Measurements from ENCODE around the gene TEX2. TPM values are rescaled to one million over a fixed set of nuclear protein-coding genes. Genes with fewer than 3 reads are reported as not detected.

Gene TEX2
- total and polyA plus RNA-seq, 2 donors (not counting 1 experiment from before 2014, with no cell fraction given), result 4.0 to 7.6 TPM

DNA sequence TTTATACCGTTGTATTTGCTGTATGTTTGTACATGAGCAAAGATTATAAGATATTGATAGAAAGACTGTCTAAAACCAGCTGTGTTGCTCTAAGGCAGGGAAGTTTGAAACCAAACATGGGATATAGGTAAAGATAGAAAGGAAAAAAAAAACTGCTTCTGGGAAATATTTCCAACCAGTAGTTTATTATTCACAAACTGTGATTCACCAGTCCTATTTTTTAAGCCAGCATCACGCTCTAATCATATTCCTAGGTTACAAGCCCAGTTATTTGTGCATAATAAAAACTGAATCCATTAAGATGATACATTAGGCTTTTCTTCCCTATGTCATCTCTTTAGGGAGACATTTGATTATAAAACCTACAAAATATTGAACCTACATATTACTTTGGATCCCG, 137.1 kb downstream of the TEX2 start:
- Mint-ChIP-seq H3K9me3 (ENCODE audit: insufficient read depth) (no peaks in the 10 kb centered on the region), H3K27ac (no peak overlapping the region), H3K27me3 (no peaks in the 10 kb centered on the region), H3K4me3 (no peak overlapping the region), H3K4me1 (peaks cover 22% of the 10 kb centered on the region)
- Histone ChIP-seq H3K4me3 (ENCODE audit: control extremely low read depth in 1 of 5, extremely low read depth in 1 of 5, insufficient read depth in 1 of 5, low read depth in 2 of 5, low read length in 4 of 5) (no peak overlapping the region), H2AFZ (ENCODE audit: insufficient read depth, low read depth, low read length, poor library complexity, severe bottlenecking) (no peak overlapping the region), H3K4me1 (ENCODE audit: control insufficient read depth in 2 of 2, insufficient read depth in 2 of 2, low read length in 2 of 2) (peaks cover 15 to 19% of the 10 kb centered on the region in 2 donors), H3K36me3 (replicated peaks in 1 of 2; ENCODE audit: control extremely low read depth in 1 of 2, control insufficient read depth in 1 of 2, extremely low read depth in 1 of 2, insufficient read depth in 2 of 2, low read length in 1 of 2) (no peaks in the 10 kb centered on the region), H3K9me3 (ENCODE audit: control extremely low read depth in 1 of 3, control insufficient read depth in 2 of 3, insufficient read depth in 1 of 3, low read length in 2 of 3) (no peaks in the 10 kb centered on the region), H3K4me2 (replicated peaks; ENCODE audit: low read depth, low read length, poor library complexity, severe bottlenecking) (no peak overlapping the region), H4K20me1 (ENCODE audit: control insufficient read depth, insufficient read depth, low read length, poor library complexity, severe bottlenecking) (no peaks in the 10 kb centered on the region), H3K27me3 (replicated peaks in 1 of 4; ENCODE audit: control extremely low read depth in 1 of 4, control insufficient read depth in 3 of 4, insufficient read depth in 4 of 4, low read length in 3 of 4) (no peaks in the 10 kb centered on the region), H3K79me2 (ENCODE audit: control insufficient read depth, insufficient read depth, low read length) (peaks cover 32% of the 10 kb centered on the region), H3K9ac (ENCODE audit: low read length) (no peak overlapping the region), H3K27ac (ENCODE audit: low read length in 2 of 2) (no peak overlapping the region)
- POLR2A ChIA-PET, result no interaction called here
- DNase-seq, result no peak
- CTCF ChIA-PET, result interaction anchor here (0.9 to 16.3 kb wide), 3 partner anchors 8 to 97 kb away, joined by 3 to 655 read pairs (median 8); no protein-coding TSS in a partner anchor
- TF ChIP-seq, protein P1, sequence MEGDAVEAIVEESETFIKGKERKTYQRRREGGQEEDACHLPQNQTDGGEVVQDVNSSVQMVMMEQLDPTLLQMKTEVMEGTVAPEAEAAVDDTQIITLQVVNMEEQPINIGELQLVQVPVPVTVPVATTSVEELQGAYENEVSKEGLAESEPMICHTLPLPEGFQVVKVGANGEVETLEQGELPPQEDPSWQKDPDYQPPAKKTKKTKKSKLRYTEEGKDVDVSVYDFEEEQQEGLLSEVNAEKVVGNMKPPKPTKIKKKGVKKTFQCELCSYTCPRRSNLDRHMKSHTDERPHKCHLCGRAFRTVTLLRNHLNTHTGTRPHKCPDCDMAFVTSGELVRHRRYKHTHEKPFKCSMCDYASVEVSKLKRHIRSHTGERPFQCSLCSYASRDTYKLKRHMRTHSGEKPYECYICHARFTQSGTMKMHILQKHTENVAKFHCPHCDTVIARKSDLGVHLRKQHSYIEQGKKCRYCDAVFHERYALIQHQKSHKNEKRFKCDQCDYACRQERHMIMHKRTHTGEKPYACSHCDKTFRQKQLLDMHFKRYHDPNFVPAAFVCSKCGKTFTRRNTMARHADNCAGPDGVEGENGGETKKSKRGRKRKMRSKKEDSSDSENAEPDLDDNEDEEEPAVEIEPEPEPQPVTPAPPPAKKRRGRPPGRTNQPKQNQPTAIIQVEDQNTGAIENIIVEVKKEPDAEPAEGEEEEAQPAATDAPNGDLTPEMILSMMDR (IDR thresholded peaks at IDR 0.05), result no peak
- TF ChIP-seq EZH2 (IDR thresholded peaks at IDR 0.05; ENCODE audit: borderline replicate concordance, insufficient read depth, low read depth, low read length, poor library complexity, severe bottlenecking), result no peak
- 100% methylated on average over 2 of the region's 3 CpGs for WGBS (ENCODE audit: insufficient coverage)
- no peak for ATAC-seq (ENCODE audit: low read depth)
- intact Hi-C loops (cut with micrococcal nuclease), result no loop called here

GRCh38 chr17:64124609-64125008, 138.5 kb downstream of the TEX2 start:
- H3K27me3 Mint-ChIP-seq, result no peaks in the 10 kb centered on the region
- Histone ChIP-seq H4K20me1 (ENCODE audit: control insufficient read depth, insufficient read depth, low read length, poor library complexity, severe bottlenecking) (no peaks in the 10 kb centered on the region), H3K27ac (ENCODE audit: low read length in 2 of 2) (no peak overlapping the region), H3K4me3 (ENCODE audit: control extremely low read depth in 1 of 5, extremely low read depth in 1 of 5, insufficient read depth in 1 of 5, low read depth in 2 of 5, low read length in 4 of 5) (no peak overlapping the region), H3K79me2 (ENCODE audit: control insufficient read depth, insufficient read depth, low read length) (peaks cover 32% of the 10 kb centered on the region), H3K4me2 (replicated peaks; ENCODE audit: low read depth, low read length, poor library complexity, severe bottlenecking) (no peak overlapping the region), H3K9me3 (ENCODE audit: control extremely low read depth in 1 of 3, control insufficient read depth in 2 of 3, insufficient read depth in 1 of 3, low read length in 2 of 3) (no peaks in the 10 kb centered on the region), H3K4me1 (ENCODE audit: control insufficient read depth in 2 of 2, insufficient read depth in 2 of 2, low read length in 2 of 2) (peaks cover 17 to 21% of the 10 kb centered on the region in 2 donors), H3K27me3 (replicated peaks in 1 of 4; ENCODE audit: control extremely low read depth in 1 of 4, control insufficient read depth in 3 of 4, insufficient read depth in 4 of 4, low read length in 3 of 4) (no peaks in the 10 kb centered on the region), H3K9ac (ENCODE audit: low read length) (no peak overlapping the region), H3K36me3 (replicated peaks in 1 of 2; ENCODE audit: control extremely low read depth in 1 of 2, control insufficient read depth in 1 of 2, extremely low read depth in 1 of 2, insufficient read depth in 2 of 2, low read length in 1 of 2) (no peaks in the 10 kb centered on the region), H2AFZ (ENCODE audit: insufficient read depth, low read depth, low read length, poor library complexity, severe bottlenecking) (no peak overlapping the region)
- H3K9me3 Mint-ChIP-seq (ENCODE audit: insufficient read depth), result no peaks in the 10 kb centered on the region
- no CpG with 5 or more reads among the region's 3 CpGs for WGBS (ENCODE audit: insufficient coverage)
- no peak overlapping the region for H3K27ac Mint-ChIP-seq
- ChIA-PET POLR2A (no interaction called here), CTCF (interaction anchor here (0.8 to 16.3 kb wide), 6 partner anchors 9 to 237 kb away, joined by 3 to 655 read pairs (median 6); no protein-coding TSS in a partner anchor)
- no peak for ATAC-seq (ENCODE audit: low read depth)
- H3K4me3 Mint-ChIP-seq, result no peak overlapping the region
- H3K4me1 Mint-ChIP-seq, result peaks cover 22% of the 10 kb centered on the region
- DNase-seq, result no peak
- no peak for TF ChIP-seq EZH2 (IDR thresholded peaks at IDR 0.05; ENCODE audit: borderline replicate concordance, insufficient read depth, low read depth, low read length, poor library complexity, severe bottlenecking)
- TF ChIP-seq, protein P1 (IDR thresholded peaks at IDR 0.05), result no peak
- intact Hi-C loops (cut with micrococcal nuclease), result no loop called here
